GOT3 (cell line): Measurements from ENCODE around the gene ITPKB.
"Not testable (repeated sequence)": the region's sequence is repeated elsewhere in the genome, so short reads cannot be mapped to it uniquely, and the experiment has no call there.

Experiments used
- DNase-seq: peaks from one replicate; lab custom pipeline; 2025; ENCODE audit warnings: mixed read lengths; lab: John Stamatoyannopoulos, UW

Gene ITPKB

GRCh38 chr1:226602186-226603021 is 136.7 kb downstream of the ITPKB start:
- no peak for DNase-seq

DNA sequence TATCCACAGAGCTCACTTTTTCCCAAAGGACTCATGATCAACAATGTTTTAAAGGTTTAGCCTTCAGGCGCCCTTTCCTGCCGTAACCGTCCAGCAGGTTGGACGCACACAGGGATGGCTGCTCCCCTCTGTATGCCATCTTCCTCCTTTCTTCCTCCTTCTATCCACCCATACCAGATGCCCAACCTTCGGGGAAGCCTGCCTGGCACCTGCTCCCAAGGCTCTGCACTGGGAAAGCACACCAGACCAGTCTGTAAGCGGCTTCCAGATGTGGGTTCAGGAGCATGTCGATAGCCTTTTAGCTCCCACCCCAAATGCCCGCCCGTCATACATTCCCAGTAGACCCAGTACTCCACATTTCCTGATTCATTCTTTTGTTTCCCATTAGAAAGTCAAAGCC is 137.6 kb downstream of the ITPKB start:
- DNase-seq, result no peak

DNA sequence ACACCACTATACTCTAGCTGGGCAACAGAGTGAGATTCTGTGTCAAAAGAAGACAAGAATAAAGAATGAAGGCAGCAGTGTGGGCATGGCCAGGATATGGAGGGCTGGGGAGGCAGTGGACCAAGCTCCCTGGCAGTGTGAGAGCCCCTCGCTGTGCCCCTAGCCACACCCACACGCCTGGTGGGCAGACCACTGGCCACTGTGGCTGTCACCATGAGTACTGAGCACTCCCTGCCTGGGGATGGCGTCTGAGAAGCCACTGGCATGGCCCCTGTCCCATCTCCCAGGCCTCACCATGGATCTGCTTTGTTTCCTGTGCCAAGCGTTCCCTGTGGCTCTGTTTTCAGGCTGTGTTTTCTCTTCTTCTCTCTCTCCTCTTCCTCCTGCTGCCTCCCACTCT is 138.8 kb downstream of the ITPKB start:
- no peak for DNase-seq

DNA sequence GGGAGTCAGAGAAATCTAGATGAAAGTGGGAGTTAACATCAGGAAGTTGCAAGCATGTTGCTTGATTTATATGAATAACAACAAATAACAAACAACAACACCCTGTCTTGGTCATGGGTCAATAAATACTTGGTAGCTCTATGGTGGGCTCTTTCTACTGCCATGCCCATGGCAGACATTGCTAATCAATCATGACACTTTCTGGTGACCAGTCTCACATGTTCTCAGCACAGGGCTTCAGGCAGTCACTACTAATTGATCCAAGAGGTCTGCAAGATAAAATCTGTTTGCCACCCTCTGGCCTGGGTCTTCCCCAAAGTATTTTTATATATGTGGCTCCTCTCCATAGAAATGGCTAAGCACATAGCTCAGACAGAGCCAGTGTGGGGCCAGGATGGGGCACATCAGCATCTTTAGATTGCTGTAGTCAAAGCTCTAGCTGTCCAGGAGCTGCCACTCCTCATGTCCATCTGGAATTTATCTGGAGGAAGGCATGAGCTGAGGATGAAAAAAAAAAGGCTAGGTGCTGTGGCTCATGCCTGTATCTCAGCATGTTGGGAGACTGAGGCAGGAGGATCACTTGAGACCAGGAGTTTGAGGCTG is 139.3 kb downstream of the ITPKB start:
- no peak for DNase-seq

DNA sequence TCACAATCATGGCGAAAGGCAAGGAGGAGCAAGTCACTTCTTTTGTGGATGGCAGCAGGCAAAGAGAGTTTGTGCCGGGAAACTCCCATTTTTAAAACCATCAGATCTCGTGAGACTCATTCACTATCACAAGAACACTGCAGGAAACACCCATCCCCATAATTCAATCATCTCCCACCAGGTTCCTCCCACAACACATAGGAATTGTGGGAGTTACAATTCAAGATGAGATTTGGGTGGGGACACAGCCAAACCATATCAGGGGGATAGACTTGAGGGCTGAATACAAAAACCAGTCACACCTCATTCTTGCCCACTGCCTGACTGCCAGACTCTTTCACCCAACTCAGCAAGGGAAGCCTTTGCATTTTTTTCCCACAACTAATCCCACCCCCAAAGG is 140.1 kb downstream of the ITPKB start:
- DNase-seq, result not testable (repeated sequence)

DNA sequence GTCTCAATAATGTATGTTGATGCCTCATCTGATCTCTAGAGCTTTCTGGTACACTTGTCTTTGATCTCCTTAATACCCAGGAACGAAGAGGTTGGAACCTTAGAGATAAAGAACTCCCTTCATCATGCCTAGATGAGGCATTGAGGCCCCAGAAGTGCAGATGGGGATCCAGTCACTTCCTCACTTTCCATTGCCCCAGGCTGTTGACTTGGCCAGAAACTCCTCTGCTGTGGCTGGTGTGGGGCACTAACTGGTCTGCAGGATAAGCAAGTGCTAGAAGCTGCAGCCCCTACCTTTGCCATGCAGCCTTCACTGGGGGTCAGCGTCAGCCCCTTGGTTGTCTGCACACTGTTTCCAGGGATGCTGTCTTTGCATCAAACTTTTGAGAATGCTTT is 140.6 kb downstream of the ITPKB start:
- no peak for DNase-seq

DNA sequence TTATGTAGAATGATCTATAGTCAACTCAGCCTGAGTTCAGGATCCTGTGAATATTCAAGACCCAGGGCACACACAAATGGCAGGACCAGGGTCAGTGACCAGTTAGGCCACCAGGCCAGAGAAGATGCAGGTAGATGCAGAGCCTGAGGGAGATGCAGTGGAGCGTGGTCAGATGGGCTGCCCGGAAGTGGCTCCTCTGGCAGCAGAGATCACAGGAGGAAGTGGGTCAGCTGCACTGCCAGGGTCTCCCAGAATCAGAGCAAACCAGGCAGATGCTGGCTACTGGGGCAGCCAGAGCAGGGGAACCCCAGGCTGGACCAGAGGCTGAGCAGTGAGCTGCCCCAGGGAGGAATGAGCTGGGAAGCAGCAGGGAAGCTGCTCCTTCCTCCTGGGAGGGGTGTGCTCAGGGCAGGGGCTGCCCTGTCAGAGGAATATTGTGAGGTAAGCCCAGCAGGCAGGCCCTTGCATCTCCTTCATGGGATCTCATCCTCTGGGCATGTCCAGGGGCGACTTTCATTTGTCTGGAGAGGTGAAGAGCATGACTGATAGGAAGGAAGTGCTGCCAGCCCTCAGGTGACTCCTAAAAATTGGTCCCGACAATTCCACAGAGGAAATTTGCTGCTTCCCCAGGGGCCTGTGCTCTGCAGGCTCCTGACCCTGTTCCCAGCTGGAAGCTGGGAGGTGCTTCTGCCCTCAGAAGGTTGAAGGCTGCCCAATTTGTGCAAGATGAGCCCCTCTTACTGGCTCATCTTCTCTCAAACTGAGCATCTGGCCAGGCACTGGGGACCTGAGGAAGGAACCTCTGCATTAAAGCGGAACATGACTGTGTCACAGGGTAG is 141.2 kb downstream of the ITPKB start:
- no peak for DNase-seq

DNA sequence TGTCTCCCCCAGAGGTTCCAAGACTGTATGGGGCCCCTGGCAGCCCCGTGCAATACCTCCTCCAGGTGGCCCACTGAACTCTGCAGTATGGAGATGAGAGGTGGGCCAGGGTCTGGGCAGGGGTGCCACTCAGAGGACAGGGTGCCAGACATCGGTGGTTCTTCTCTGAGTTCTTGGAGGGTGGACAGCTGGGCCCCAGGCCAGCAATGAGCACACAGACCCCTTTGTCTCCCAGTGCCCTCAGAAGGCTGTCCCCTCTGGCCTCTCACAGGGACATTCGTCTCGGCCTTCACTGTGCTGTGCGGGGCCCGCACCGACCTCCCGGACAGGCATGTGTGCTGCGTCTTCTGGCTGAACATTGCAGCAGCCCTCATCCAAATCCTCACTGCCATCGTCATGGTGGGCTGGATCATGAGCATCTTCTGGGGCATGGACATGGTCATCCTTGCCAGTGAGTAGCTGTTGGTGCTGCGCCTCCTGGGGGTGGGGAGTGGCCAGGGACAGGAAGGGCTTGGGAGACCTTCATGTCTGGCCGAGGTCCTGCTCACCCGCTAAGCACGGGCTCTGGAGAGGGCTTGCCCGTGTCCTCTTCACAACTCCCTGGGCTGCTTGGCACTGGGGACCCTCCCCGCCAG is 142.4 kb downstream of the ITPKB start:
- DNase-seq, result no peak

DNA sequence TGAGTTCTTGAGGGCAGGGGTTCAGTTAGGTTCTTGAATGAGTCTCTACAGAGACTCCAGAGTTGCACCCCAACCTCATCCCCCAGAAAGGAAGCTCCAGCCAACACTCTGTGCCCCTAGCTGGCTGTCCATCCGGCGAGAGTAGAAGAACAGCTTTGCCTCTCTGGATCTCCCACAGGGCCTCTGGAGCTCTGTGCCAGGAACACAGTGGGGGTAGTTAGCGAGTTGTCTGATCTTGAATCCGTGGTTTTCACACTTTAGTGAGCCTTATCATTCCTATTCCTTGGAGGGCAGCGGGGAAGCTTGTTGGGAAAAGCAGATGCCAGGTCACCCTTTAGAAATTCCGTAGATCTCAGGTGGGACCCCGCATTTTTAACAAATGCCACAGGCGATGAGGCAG is 145.5 kb downstream of the ITPKB start:
- DNase-seq, result no peak

DNA sequence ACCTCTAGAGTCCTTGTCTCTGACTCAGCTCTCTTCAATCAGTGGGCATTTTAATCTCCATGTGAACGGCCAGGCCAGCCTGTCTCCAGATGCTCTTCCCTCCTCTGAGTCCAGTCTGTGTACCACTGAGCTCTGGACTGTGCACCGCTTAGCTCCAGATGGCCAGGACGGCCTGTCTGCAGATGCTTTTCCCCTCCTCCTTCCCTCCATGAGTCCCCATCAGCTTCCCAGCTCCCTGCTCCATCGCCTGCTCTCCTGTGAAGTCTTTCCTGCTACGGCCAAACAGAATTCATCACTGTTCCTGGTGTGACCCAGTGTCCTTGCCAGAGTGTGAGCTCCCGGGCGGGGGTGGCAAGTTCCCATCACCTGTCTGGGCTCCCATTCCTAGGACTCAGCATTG is 148.5 kb downstream of the ITPKB start:
- no peak for DNase-seq

GRCh38 chr1:226589008-226589733 is 149.9 kb downstream of the ITPKB start:
- no peak for DNase-seq

GRCh38 chr1:226588484-226588883 is 150.6 kb downstream of the ITPKB start:
- DNase-seq, result no peak

DNA sequence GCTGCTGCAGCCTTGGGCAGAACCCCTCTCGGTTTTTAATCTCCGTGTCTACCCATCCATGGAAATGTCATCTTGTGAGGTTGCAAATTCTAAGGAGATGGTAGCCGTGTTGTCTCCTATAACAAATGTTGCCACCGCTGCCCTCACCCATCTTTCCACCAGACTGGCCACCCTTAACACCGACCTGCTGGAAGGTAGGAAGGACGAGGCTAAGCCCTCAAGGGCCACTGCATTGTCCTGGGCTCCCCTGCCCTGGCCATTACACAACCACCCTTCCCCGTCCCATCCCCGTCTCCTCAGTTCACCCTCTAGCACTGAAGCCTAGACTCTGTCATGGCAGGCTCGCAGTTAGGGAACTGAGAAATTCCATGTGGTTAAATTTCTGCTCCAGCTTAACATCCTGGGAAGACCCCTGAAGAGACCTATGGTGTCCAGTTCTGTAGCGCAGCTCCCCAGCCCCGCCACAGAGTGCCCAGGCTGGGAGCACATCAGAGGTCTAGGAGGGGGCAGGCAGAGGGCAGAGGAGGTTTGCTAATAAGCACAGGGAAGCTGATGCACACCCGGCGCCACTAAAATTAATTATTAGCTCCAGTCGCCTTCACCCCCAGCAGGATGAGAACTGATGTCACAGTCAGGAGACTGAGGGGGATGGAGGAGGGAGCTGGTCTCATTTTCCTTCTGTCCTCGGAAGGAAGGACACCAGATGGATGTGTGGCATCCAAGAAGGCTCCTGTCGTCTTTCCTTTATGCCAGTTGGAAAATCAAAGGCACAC is 152.2 kb downstream of the ITPKB start:
- DNase-seq, result no peak

DNA sequence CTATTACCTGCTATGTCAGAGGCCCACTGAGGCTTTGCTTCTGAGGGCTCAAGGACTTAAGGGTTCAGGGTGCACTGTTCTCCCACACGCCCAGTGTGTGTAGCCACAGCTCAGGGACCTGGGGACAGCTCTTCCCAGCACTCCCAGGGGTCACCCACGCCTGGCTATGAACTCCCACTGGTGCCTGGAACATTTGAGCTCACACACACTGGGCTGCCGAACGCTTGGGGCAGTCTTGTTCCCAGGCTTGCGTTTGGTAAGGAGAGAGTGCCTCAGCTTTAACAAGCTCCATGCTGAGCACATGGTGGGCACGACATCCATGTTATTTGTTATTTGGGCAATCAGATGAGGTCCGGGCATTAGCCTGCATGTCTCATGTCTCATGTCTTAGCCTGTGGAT is 153.0 kb downstream of the ITPKB start:
- DNase-seq, result no peak

DNA sequence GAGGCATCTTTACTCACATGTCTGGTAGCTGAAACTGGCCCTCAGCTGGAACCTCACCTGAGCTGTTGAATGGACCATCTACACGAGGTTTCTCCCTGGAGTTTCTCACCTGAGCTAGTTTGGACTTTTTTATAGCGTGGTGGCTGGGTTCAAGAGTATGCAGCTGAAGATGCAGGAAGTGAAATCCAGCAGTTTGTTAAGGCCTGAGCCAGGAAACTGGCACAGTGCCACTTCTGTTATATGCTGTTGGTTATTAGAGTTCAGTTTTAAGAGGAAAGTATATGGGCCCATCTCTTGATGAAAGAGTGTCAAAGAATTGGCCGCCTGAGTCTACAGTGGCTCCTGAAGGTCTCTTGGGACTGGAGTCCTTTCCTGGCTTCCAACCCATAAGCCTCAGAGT is 154.9 kb downstream of the ITPKB start:
- no peak for DNase-seq

- DNase-seq, result no peak
Observed at GRCh38 chr1:226582966-226583365, 156.1 kb downstream of the ITPKB start.
